Ectodermal cell (in vitro differentiated cells): ENCODE results near the gene RANBP9.

Experiments used
- H3K27ac ChIP-seq: 2 replicates; pipeline ENCODE4 v1.7.0; 2013; ENCODE audit warnings: mild to moderate bottlenecking, low read depth, low read length; ENCODE audit not compliant: insufficient read depth, poor library complexity, severe bottlenecking
- H3K27me3 ChIP-seq: 2 replicates; pipeline ENCODE4 v1.7.0; 2013; ENCODE audit warnings: mild to moderate bottlenecking, low read length; ENCODE audit not compliant: insufficient read depth, control insufficient read depth, poor library complexity, severe bottlenecking
- H3K36me3 ChIP-seq: one replicate; pipeline ENCODE4 v1.7.0; 2013; ENCODE audit warnings: low read length; ENCODE audit not compliant: control insufficient read depth, insufficient read depth
- H3K4me1 ChIP-seq: one replicate; pipeline ENCODE4 v1.7.0; 2013; ENCODE audit warnings: low read length; ENCODE audit not compliant: control insufficient read depth, insufficient read depth
- H3K4me3 ChIP-seq: 2 replicates; pipeline ENCODE4 v1.7.0; 2013; ENCODE audit warnings: low read depth, low read length, control low read depth; ENCODE audit not compliant: insufficient read depth
- H3K9me3 ChIP-seq: 2 replicates; pipeline ENCODE4 v1.7.0; 2013; ENCODE audit warnings: mild to moderate bottlenecking, low read length, moderate library complexity; ENCODE audit not compliant: control insufficient read depth
- WGBS, 2 experiments: methylation state at CpG; one replicate each; pipeline ENCODE4 v1.1.7; 2013; ENCODE audit warnings: missing lambda C conversion rate in 2 of 2; 5-methylcytosine and 5-hydroxymethylcytosine counted together

The RANBP9 gene

GRCh38 chr6:13668291-13668928, 43.2 kb downstream of the RANBP9 start:
- Histone ChIP-seq H3K27ac (no peak overlapping the region), H3K4me3 (no peak overlapping the region), H3K27me3 (no peaks in the 10 kb centered on the region), H3K4me1 (no peaks in the 10 kb centered on the region), H3K36me3 (no peaks in the 10 kb centered on the region), H3K9me3 (no peaks in the 10 kb centered on the region)
- 90 to 96% methylated on average over 1 of the region's 2 CpGs for WGBS, 2 experiments

- no peaks in the 10 kb centered on the region for H3K27me3 ChIP-seq
- no CpG with 5 or more reads among the region's 2 CpGs for WGBS, 2 experiments
- no peaks in the 10 kb centered on the region for H3K9me3 ChIP-seq
- H3K4me1 ChIP-seq, result no peaks in the 10 kb centered on the region
- H3K36me3 ChIP-seq, result no peaks in the 10 kb centered on the region
- H3K27ac ChIP-seq, result no peak overlapping the region
- H3K4me3 ChIP-seq, result no peak overlapping the region
These were observed 44.0 kb downstream of the RANBP9 start for GRCh38 chr6:13667655-13668054.

- 83 to 89% methylated on average over 5 to 7 of the region's 8 CpGs for WGBS, 2 experiments
- Histone ChIP-seq H3K4me1 (no peaks in the 10 kb centered on the region), H3K36me3 (no peaks in the 10 kb centered on the region), H3K4me3 (no peak overlapping the region), H3K9me3 (no peaks in the 10 kb centered on the region), H3K27me3 (no peaks in the 10 kb centered on the region), H3K27ac (no peak overlapping the region)
These were observed 45.2 kb downstream of the RANBP9 start for GRCh38 chr6:13666194-13667105.

- Histone ChIP-seq H3K27ac (no peak overlapping the region), H3K9me3 (no peaks in the 10 kb centered on the region), H3K4me3 (no peak overlapping the region), H3K4me1 (no peaks in the 10 kb centered on the region), H3K36me3 (no peaks in the 10 kb centered on the region), H3K27me3 (no peaks in the 10 kb centered on the region)
These were observed 46.8 kb downstream of the RANBP9 start for GRCh38 chr6:13664703-13665352.

GRCh38 chr6:13663986-13664385, 47.6 kb downstream of the RANBP9 start:
- no peaks in the 10 kb centered on the region for H3K4me1 ChIP-seq
- H3K4me3 ChIP-seq, result no peak overlapping the region
- WGBS, 2 experiments, result 88 to 93% methylated on average over 4 of the region's 4 CpGs
- H3K9me3 ChIP-seq, result no peaks in the 10 kb centered on the region
- H3K36me3 ChIP-seq, result no peaks in the 10 kb centered on the region
- H3K27me3 ChIP-seq, result no peaks in the 10 kb centered on the region
- H3K27ac ChIP-seq, result no peak overlapping the region

- Histone ChIP-seq H3K27me3 (no peaks in the 10 kb centered on the region), H3K27ac (no peak overlapping the region), H3K36me3 (no peaks in the 10 kb centered on the region), H3K4me1 (no peaks in the 10 kb centered on the region), H3K9me3 (no peaks in the 10 kb centered on the region), H3K4me3 (no peak overlapping the region)
- whole genome bisulfite sequencing, 2 experiments, result 91 to 100% methylated on average over 1 to 2 of the region's 3 CpGs
These were observed 48.8 kb downstream of the RANBP9 start for GRCh38 chr6:13662651-13663334.

- H3K27me3 ChIP-seq, result no peaks in the 10 kb centered on the region
- 91 to 100% methylated on average over 2 of the region's 2 CpGs for WGBS, 2 experiments
- H3K9me3 ChIP-seq, result no peaks in the 10 kb centered on the region
- no peak overlapping the region for H3K4me3 ChIP-seq
- H3K27ac ChIP-seq, result no peak overlapping the region
- H3K36me3 ChIP-seq, result no peaks in the 10 kb centered on the region
- H3K4me1 ChIP-seq, result no peaks in the 10 kb centered on the region
These were observed 50.0 kb downstream of the RANBP9 start for GRCh38 chr6:13661647-13662046.

GRCh38 chr6:13660893-13661292, 50.7 kb downstream of the RANBP9 start:
- H3K27ac ChIP-seq, result no peak overlapping the region
- H3K27me3 ChIP-seq, result no peaks in the 10 kb centered on the region
- no CpG with 5 or more reads among the region's 1 CpG for WGBS, 2 experiments
- no peaks in the 10 kb centered on the region for H3K4me1 ChIP-seq
- H3K9me3 ChIP-seq, result no peaks in the 10 kb centered on the region
- no peaks in the 10 kb centered on the region for H3K36me3 ChIP-seq
- no peak overlapping the region for H3K4me3 ChIP-seq

GRCh38 chr6:13660273-13660672, 51.4 kb downstream of the RANBP9 start:
- Histone ChIP-seq H3K27me3 (no peaks in the 10 kb centered on the region), H3K4me1 (no peaks in the 10 kb centered on the region), H3K4me3 (no peak overlapping the region), H3K27ac (no peak overlapping the region), H3K36me3 (no peaks in the 10 kb centered on the region), H3K9me3 (no peaks in the 10 kb centered on the region)
- 87 to 94% methylated on average over 1 of the region's 1 CpG for WGBS, 2 experiments

GRCh38 chr6:13655700-13656099, 55.9 kb downstream of the RANBP9 start:
- Histone ChIP-seq H3K4me3 (no peak overlapping the region), H3K27me3 (no peaks in the 10 kb centered on the region), H3K9me3 (no peaks in the 10 kb centered on the region), H3K27ac (no peak overlapping the region), H3K4me1 (no peaks in the 10 kb centered on the region), H3K36me3 (no peaks in the 10 kb centered on the region)
- WGBS, 2 experiments, result 87 to 100% methylated on average over 1 of the region's 1 CpG
